Neural cell (in vitro differentiated cells): ENCODE measurements around the gene ESPN. TPM values are rescaled to one million over a fixed set of nuclear protein-coding genes. Genes with fewer than 3 reads are reported as not detected.

Experiments used
- H2AFZ ChIP-seq: fragments of 200-600, 300-800 bp; sonication (generic), shearing (Covaris generic); 2 replicates; pipeline ENCODE4 v1.6.0; 2014; ENCODE audit warnings: low read depth, mild to moderate bottlenecking, antibody characterized with exemption, low read length, moderate library complexity
- H3F3A ChIP-seq: fragments of 200-600 bp; shearing (Covaris generic); 2 replicates; pipeline ENCODE4 v1.6.1; 2016; ENCODE audit warnings: mild to moderate bottlenecking, moderate library complexity, mixed read lengths, antibody characterized with exemption, low read length; ENCODE audit not compliant: insufficient read depth, poor library complexity, severe bottlenecking
- H3K27ac ChIP-seq: fragments of 200-600, 300-800 bp; sonication (generic), shearing (Covaris generic); 2 replicates; pipeline ENCODE4 v1.5.1; 2014; ENCODE audit warnings: mild to moderate bottlenecking, low read length, moderate library complexity
- H3K27me3 ChIP-seq: fragments of 300-800, 200-600 bp; sonication (generic), shearing (Covaris generic); 2 replicates; pipeline ENCODE4 v1.6.0; 2014; ENCODE audit warnings: mild to moderate bottlenecking, low read depth, low read length, moderate library complexity; ENCODE audit not compliant: insufficient read depth
- H3K36me3 ChIP-seq: fragments of 300-800, 200-600 bp; sonication (generic), shearing (Covaris generic); 2 replicates; pipeline ENCODE4 v1.5.1; 2014; ENCODE audit warnings: mild to moderate bottlenecking, antibody characterized with exemption, low read length, moderate library complexity; ENCODE audit not compliant: insufficient read depth
- H3K4me2 ChIP-seq: fragments of 300-800, 200-600 bp; sonication (generic), shearing (Covaris generic); 2 replicates; pipeline ENCODE4 v1.6.0; 2014; ENCODE audit warnings: mild to moderate bottlenecking, low read length
- H3K4me3 ChIP-seq: fragments of 300-800, 200-600 bp; sonication (generic), shearing (Covaris generic); 2 replicates; pipeline ENCODE4 v1.5.1; 2014; ENCODE audit warnings: mild to moderate bottlenecking, low read length, moderate library complexity
- H3K79me2 ChIP-seq: fragments of 200-600 bp; shearing (Covaris generic); replicated peaks from 2 replicates; pipeline ENCODE4 v1.6.0; 2014; ENCODE audit warnings: mild to moderate bottlenecking, low read length, moderate library complexity; ENCODE audit not compliant: insufficient read depth
- H3K9ac ChIP-seq: fragments of 300-800, 200-600 bp; sonication (generic), shearing (Covaris generic); 2 replicates; pipeline ENCODE4 v1.6.1; 2016; ENCODE audit warnings: mild to moderate bottlenecking, low read length, mixed read lengths
- H3K9me2 ChIP-seq: fragments of 200-600 bp; shearing (Covaris generic); 2 replicates; pipeline ENCODE4 v1.6.1; 2016; ENCODE audit warnings: mild to moderate bottlenecking, low read length, mixed read lengths; ENCODE audit not compliant: insufficient read depth
- H3K9me3 ChIP-seq: fragments of 200-600, 300-800 bp; sonication (generic), shearing (Covaris generic); 2 replicates; pipeline ENCODE4 v1.6.1; 2016; ENCODE audit warnings: mild to moderate bottlenecking, mixed run types, low read length, moderate library complexity, mixed read lengths
- H4K20me1 ChIP-seq: fragments of 200-600 bp; shearing (Covaris generic); 2 replicates; pipeline ENCODE4 v1.6.1; 2016; ENCODE audit warnings: mild to moderate bottlenecking, mixed run types; ENCODE audit not compliant: insufficient read depth
- CTCF ChIP-seq: fragments of 450-650 bp; IDR thresholded peaks from 2 replicates; pipeline ENCODE4 v1.5.1; 2014; ENCODE audit warnings: antibody characterized with exemption, mild to moderate bottlenecking, moderate library complexity; ENCODE audit not compliant: poor library complexity, severe bottlenecking
- EP300 ChIP-seq: fragments of 450-650 bp; conservative IDR thresholded peaks from 2 replicates; pipeline ENCODE4 v1.6.1; 2014; ENCODE audit warnings: antibody characterized with exemption, mild to moderate bottlenecking, moderate library complexity; ENCODE audit not compliant: poor library complexity, severe bottlenecking
- EZH2 ChIP-seq: fragments of 200-600, 300-800 bp; shearing (Covaris generic), sonication (generic); IDR thresholded peaks from 2 replicates; pipeline ENCODE4 v1.6.1; 2014; ENCODE audit warnings: antibody characterized with exemption, low read length, borderline replicate concordance, mild to moderate bottlenecking; ENCODE audit not compliant: insufficient read depth, poor library complexity, severe bottlenecking
- MXI1 ChIP-seq: fragments of 450-650 bp; conservative IDR thresholded peaks from 2 replicates; pipeline ENCODE4 v1.6.1; 2014; ENCODE audit warnings: antibody characterized with exemption, mild to moderate bottlenecking; ENCODE audit not compliant: poor library complexity, severe bottlenecking
- POLR2AphosphoS5 ChIP-seq: IDR thresholded peaks from 2 replicates; pipeline ENCODE4 v1.6.1; 2012
- RAD21 ChIP-seq: fragments of 450-650 bp; conservative IDR thresholded peaks from 2 replicates; pipeline ENCODE4 v1.6.1; 2014; ENCODE audit warnings: antibody characterized with exemption, mild to moderate bottlenecking, moderate library complexity
- REST ChIP-seq: IDR thresholded peaks from 2 replicates; pipeline ENCODE4 v1.6.1; 2012; ENCODE audit warnings: borderline replicate concordance
- SMC3 ChIP-seq: fragments of 450-650 bp; conservative IDR thresholded peaks from 2 replicates; pipeline ENCODE4 v1.6.1; 2014; ENCODE audit warnings: antibody characterized with exemption, mild to moderate bottlenecking, moderate library complexity; ENCODE audit not compliant: poor library complexity
- TAF1 ChIP-seq: IDR thresholded peaks from 2 replicates; pipeline ENCODE4 v1.6.1; 2012; ENCODE audit warnings: low read depth
- polyA plus RNA-seq: library from polyadenylated mRNA; depleted of rRNA; stranded (reverse); fragments of >200 nt; gene quantifications from 2 replicates; pipeline ENCODE4 v1.2.3, GENCODE V29; 2014

ESPN gene
- polyA plus RNA-seq, 1 donor from 2014 or later, result not detected

GRCh38 chr1:6408023-6408422 lies 16.6 kb upstream of the ESPN start:
- Histone ChIP-seq H4K20me1 (no peaks in the 10 kb centered on the region), H3K9me2 (no peaks in the 10 kb centered on the region), H3K27ac (no peak overlapping the region), H3K27me3 (peaks cover 12% of the 10 kb centered on the region), H3K79me2 (no peaks in the 10 kb centered on the region), H3K4me2 (no peak overlapping the region), H3K9ac (no peak overlapping the region), H3K36me3 (no peaks in the 10 kb centered on the region), H3F3A (no peaks in the 10 kb centered on the region), H3K4me3 (no peak overlapping the region), H2AFZ (no peak overlapping the region), H3K9me3 (no peaks in the 10 kb centered on the region)
- TF ChIP-seq REST (no peak), RAD21 (no peak), TAF1 (no peak), EZH2 (no peak), EP300 (no peak), POLR2AphosphoS5 (no peak), CTCF (no peak), MXI1 (no peak), SMC3 (no peak)

- Histone ChIP-seq H3K4me2 (no peak overlapping the region), H4K20me1 (no peaks in the 10 kb centered on the region), H3K36me3 (no peaks in the 10 kb centered on the region), H3K4me3 (no peak overlapping the region), H3F3A (no peaks in the 10 kb centered on the region), H3K9me3 (no peaks in the 10 kb centered on the region), H3K79me2 (no peaks in the 10 kb centered on the region), H3K27ac (no peak overlapping the region), H3K27me3 (peaks cover 12% of the 10 kb centered on the region), H2AFZ (no peak overlapping the region), H3K9me2 (no peaks in the 10 kb centered on the region), H3K9ac (no peak overlapping the region)
- TF ChIP-seq TAF1, result no peak
- TF ChIP-seq EZH2, result no peak
- TF ChIP-seq REST, result no peak
- no peak for TF ChIP-seq SMC3
- TF ChIP-seq POLR2AphosphoS5, result no peak
These were observed 15.5 kb upstream of the ESPN start for GRCh38 chr1:6409053-6409452.
